HG02588 (cell line): ENCODE results near the gene SKIC2.
A peak's percentile ranks its signal among the peaks of the same experiment; 100 is the strongest.
"Not testable (repeated sequence)": the region's sequence is repeated elsewhere in the genome, so short reads cannot be mapped to it uniquely, and the experiment has no call there.

Experiments used
- ATAC-seq: cut with Tn5 transposase; IDR thresholded peaks from one replicate; pipeline ENCODE4 v1.9.1; 2021; ENCODE audit warnings: mild to moderate bottlenecking, moderate library complexity; ENCODE audit not compliant: unreplicated experiment

Gene SKIC2

DNA sequence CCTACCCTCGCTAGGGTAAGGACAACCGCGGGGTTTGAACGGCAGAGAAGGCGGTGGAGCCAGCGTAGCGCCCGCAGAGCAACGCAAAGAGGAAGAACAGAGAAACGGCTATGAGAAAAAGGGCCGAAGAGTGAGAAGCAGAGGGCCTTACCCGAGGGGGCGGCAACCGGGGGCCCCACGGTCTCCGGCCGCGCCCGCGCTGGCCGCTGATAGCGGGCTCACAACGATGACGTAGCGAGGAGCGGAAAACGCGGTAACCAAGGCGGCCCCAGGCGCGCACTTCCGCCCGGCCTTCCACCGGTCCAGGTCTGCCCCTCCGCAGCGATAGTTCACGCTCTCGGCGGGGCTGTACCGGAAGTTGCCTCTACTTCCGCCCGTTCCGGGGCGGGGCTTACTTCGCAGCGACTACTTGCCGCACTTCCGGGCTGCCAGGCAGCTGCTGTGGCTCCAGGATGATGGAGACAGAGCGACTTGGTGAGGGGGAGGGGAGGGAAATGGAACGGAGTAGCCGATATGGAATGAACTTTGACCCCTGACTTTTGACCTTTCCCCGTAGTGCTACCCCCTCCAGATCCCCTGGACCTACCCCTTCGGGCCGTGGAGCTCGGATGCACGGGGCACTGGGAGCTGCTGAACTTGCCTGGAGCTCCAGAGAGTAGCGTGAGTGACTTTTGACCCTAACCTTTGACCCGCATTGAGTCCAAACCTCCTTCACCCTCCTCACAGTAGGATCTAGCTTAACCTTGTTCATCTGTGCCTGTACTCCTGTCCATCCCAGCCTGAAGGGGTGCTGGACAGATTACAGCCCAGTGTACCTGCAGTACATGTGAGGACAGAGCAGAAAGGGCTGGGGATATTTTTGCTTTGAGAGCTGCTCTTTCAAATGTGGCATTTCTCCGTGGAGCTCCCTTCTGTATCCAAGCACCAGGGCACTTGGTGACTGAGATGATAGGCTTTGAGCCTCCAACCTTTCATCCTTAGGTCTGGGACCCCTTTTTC lies at the start of gene SKIC2, which contains the start of gene NELFE:
Gene SKIC2 (plus strand): TSS at position 435 of the 999 bp plus-strand sequence. CDS start 18 bp downstream, at position 453.
Gene NELFE (minus strand): TSS at position 231 of the 999 bp plus-strand sequence. CDS start 525 bp downstream, outside the sequence.
- peak; percentile 93 for ATAC-seq

DNA sequence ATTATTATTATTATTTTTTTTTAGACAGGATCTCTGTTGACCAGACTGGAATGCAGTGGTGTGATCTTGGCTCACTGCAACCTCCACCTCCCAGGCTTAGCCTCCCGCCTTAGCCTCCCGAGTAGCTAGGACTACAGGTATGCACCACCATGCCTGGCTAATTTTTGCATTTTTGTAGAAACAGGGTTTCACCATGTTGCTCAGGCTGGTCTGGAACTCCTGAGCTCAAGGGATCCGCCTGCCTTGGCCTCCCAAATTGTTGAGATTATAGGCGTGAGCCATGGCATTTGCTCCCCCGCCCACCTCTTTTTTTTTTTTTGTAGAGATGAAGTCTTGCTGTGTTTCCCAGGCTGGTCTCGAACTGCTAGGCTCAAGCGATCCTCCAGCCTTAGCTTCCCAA lies 49.7 kb upstream of the SKIC2 start:
- ATAC-seq = not testable (repeated sequence)

DNA sequence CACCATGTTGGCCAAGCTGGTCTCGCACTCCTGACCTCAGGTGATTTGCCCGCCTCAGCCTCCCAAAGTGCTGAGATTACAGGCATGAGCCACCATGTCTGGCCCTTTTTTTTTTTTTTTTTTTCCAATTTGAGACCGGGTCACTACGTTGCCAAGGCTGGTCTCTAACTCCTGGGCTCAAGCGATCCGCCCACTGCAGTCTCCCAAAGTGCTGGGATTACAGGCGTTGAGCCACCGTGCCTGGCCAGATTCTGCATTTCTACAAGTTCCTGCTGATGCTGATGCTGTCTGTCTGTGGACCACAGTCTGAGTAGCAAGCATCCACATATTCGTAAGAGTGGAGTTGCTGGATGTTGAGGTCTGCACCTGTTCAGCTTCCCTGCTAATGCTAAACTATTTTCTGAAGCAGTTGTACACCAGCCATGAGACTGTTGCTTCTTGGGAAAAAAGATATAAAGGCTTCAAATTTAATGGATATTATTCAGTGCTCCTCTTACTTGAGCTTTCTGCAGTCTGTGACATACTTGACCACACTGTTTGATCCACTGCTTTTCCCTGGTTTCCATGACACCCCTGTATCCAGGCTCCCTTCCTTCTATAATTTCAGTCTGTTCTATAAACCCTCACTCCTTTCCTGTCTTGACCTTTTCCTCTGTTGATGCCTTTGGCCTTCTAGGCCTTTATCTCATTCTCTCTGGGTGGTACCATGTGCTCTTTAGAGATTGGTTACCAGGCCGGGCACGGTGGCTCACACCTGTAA lies 47.0 kb upstream of the SKIC2 start:
- no peak for ATAC-seq

DNA sequence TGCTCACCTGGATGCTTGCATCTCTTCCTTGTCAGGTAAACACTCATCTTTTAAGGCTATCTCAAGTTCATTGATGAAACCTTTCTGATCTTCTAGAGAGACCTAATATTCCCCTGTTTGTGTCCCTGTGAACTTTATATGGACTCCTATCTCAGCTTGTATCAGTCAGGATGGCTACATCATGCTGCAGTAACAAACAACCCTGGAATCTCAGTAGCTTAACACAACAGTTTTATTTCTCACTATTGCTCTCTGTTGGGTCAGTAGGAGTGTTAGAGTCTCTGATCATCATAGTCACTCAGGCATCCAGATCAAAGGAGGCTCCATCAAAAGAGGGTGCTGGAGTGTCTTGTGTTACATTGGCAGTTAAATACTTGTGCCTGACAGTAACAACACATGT lies 43.6 kb upstream of the SKIC2 start:
- no peak for ATAC-seq

DNA sequence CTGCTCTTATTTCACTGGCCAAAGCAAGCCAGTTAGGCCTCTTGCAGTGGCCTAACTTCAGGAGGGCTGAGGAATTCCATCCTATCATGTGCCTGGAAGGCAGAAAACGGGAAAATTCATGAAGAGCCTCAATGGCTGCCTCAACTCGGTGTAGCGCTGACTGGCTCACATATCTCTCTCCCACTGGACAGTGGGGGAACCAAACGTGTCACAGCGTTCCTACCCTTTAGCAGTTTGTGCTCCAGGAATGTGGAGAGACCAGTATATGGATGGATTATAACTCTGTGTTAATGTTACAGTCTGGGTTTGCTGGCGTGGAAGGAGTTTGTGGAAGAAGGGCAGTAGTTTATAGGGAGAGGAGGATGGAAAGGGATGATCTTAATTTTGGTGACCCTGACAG lies 43.2 kb upstream of the SKIC2 start:
- no peak for ATAC-seq

DNA sequence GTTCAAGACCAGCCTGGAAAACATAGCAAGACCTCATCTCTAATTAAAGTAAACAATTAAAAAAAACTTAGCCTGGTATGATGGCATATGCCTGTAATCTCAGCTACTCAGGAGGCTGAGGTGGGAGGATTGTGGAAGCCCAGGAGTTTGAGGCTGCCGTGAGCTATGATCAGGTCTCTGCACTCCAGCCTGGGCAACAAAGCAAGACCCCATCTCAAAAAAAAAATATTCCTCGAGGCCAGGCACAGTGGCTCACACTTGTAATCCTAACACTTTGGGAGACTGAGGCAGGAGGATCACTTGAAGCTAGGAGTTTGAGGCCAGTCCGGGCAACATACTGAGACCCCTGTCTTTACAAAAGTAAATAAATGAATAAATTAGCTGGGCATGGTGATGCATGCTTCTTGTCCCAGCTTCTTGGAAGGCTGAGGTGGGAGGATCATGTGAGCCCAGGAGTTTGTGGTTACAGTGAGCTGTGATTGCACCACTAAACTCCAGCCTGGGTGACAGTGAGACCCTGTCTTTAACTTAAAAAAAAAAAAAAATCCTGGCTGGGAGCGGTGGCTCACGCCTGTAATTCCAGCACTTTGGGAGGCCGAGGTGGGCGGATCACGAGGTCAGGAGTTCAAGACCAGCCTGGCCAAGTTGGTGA lies 40.8 kb upstream of the SKIC2 start:
- no peak for ATAC-seq

DNA sequence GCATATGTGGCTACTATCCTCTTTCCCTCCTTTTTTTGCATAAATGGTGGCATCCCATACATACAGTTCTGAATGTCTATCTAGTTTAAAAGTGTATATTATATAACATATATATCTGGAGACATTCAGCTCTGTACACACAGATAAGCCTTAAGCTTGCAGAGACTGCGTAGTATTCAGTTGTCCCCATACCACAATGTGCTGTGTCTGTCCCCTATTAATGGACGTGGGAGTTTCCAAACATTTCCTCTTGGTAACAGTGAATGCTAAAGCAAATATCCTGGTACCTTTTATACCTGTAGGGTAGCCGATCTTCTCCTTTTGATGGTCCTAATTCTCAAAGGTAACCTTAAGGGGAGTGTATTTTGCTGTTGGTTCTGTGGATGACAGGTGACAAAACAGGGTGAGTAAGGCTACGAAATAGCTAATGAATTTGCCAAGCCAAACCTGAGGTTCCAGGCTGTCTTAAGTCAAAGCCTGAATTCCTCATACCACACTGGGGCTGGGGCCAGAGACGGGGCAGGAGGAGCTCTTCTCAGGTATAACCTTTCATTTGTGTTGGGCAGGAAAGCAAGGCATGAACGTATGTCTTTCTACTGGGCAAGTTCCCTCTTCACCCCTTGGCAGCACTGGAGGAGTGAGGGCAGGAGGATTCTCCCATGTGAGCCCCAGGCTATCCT lies 39.2 kb upstream of the SKIC2 start:
- ATAC-seq = no peak

DNA sequence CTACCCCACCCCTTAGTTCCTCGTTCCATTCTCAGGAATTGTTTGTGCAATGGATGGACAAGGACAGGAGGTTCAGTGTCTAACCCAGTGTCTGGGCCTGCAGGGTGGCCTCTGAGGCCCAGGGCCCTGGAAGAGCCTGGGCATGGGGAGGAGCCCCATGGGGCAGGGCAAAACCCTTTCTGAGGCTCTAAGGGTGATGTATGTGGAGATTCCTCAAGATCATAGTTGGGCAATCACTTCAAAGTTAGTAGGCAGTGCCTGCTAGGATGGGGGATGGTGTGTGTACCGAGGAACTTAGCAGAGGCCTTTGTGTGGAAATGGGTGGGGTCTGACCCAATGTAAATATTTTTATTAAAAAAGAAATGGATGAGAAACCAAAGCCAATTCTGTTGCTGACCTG lies 38.2 kb upstream of the SKIC2 start:
- ATAC-seq = no peak

DNA sequence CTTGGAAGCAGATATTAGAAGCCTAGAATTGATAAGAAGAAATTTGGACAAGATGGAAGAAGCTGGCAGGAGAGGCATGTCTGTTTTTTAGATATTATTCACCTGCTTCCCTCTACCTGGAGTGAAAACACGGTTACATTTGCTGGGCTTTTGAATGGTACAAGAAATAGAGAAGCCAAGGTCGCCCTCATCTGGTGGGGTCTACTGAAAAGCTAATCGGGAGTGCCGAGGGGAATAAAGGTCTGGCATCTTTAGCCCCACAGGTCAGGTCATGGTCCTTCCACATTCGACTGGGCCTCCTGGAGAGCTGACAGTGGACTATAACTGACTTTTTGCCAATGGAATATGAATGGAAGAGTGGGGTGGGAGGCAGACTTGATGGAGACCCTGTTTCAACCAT lies 36.0 kb upstream of the SKIC2 start:
- ATAC-seq = no peak

DNA sequence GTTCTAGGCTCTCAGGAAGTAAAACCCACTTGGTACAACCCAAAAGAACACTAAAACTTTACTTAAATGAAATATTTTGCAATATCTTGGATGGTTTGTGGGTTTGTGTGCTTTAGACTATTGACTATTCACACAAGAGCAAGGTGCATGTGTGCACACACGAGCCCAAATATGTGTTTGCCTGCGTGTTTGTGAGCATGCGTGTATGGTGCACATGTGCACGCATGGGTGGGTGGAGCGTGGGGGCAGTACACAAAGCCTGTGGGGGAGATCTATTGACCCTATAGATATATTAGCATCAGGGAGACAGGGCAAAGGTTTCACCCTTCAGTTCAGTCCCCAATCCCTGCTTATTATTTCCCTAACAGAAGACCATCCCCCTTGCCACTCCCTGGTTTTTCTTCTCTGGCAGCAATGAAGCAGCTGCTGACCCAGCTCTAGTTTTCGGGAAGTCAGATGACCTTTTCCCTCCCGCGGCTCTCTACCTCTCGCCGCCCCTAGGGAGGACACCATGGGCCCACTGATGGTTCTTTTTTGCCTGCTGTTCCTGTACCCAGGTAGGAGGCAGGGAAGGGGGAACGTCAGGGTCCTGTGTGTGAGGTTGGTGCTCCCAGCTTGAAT lies 31.6 kb upstream of the SKIC2 start, which contains the start of gene C2:
Gene C2 (plus strand): TSS at position 476 of the 621 bp plus-strand sequence. CDS start 36 bp downstream, at position 512.
- no peak for ATAC-seq

DNA sequence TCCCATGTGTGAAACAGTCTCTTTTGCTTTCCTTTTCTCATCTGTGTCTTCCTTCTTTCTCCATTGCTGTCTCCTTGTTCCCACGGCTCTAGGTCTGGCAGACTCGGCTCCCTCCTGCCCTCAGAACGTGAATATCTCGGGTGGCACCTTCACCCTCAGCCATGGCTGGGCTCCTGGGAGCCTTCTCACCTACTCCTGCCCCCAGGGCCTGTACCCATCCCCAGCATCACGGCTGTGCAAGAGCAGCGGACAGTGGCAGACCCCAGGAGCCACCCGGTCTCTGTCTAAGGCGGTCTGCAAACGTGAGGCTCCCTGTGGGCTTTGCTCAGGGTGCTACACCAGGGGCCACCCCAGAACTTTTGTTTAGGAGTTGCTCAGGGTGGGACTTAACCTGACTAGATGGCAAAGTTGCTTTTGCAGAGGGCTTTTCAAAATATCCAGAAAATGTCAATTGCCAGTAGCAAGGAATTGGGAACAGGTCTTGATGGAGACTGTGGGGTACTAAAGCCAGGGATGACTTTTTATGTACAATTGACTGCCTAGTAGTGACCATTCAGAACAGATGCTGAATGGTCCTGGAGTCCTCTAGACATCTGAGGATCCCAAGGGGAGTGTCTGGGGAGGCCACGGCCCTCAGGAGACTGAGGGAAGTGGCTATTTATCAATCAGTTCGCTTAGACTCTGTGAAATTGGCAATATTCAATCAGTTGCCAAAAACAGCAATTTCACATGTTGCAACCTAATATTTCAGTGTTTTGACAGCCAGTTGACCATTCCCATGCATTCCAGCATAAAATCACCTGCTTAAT lies 30.9 kb upstream of the SKIC2 start:
- ATAC-seq = no peak

DNA sequence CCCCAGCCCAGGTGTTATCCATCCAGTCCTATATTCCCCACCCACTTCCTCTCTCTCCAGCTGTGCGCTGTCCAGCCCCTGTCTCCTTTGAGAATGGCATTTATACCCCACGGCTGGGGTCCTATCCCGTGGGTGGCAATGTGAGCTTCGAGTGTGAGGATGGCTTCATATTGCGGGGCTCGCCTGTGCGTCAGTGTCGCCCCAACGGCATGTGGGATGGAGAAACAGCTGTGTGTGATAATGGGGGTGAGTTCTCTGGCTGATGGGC lies 30.4 kb upstream of the SKIC2 start:
- no peak for ATAC-seq

DNA sequence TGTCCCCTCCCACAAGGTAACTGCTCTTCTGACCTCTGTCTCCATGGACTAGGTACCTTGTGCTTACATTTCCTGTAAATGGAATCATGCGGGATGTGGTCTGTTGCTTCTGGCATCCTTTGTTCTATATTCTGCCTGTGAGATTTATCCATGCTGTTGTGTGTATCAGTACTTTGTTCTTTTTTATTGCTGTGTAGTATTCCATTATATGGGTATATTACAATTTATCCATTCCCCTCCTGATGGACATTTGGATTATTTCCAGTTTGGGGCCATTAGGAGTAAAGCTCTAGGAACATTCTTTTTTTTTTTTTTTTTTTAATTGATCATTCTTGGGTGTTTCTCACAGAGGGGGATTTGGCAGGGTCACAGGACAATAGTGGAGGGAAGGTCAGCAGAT lies 28.0 kb upstream of the SKIC2 start:
- no peak for ATAC-seq

DNA sequence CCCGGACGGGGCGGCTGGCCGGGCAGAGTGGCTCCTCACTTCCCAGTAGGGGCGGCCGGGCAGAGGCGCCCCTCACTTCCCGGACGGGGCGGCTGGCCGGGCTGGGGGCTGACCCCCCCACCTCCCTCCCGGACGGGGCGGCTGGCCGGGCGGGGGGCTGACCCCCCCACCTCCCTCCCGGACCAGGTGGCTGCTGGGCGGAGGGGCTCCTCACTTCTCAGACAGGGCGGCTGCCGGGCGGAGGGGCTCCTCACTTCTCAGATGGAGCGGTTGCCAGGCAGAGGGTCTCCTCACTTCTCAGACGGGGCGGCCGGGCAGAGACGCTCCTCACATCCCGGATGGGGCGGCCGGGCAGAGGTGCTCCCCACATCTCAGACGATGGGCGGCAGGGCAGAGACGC lies 26.8 kb upstream of the SKIC2 start:
- not testable (repeated sequence) for ATAC-seq

DNA sequence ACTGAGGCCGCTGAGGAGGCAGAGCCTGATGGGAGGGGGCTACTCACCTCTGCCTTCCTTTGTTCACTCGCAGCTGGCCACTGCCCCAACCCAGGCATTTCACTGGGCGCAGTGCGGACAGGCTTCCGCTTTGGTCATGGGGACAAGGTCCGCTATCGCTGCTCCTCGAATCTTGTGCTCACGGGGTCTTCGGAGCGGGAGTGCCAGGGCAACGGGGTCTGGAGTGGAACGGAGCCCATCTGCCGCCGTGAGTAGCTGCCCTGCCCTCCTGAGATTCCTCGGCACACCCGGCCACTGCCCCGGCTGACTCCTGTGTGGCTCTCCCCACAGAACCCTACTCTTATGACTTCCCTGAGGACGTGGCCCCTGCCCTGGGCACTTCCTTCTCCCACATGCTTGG lies 25.4 kb upstream of the SKIC2 start:
- no peak for ATAC-seq

DNA sequence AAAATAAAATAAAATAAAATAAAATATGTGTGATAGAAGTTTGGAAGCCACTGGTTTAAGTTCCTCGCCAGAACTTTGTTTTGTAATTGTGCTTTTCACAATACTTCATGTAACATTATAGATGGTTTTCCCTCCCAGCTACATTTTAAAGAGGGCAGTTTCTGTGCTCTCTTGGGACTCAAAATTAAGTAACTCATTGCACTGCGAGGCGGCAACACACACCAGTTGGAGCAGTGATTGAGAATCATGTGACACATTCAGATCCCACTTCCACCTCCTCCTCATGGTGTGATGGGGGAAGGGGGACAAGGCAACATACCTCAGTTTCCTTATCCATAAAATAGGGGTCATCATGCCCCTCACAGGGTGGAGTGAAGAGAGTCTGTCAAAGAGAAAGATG lies 24.0 kb upstream of the SKIC2 start:
- no peak for ATAC-seq

DNA sequence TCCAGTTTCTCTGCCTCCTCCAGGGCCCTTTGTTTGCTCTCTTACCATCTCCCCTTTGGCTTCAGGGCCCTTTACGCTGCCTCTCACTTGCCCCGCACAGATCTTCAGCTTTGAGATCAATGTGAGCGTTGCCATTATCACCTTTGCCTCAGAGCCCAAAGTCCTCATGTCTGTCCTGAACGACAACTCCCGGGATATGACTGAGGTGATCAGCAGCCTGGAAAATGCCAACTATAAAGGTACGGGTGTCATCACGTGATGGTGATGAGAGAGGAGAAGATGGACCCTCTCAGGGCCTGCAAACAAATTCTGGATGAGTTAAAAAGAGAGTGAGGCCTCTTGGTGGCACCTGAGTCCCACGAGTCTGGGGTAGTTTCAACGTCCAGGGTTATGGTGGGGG lies 23.2 kb upstream of the SKIC2 start:
- no peak for ATAC-seq

DNA sequence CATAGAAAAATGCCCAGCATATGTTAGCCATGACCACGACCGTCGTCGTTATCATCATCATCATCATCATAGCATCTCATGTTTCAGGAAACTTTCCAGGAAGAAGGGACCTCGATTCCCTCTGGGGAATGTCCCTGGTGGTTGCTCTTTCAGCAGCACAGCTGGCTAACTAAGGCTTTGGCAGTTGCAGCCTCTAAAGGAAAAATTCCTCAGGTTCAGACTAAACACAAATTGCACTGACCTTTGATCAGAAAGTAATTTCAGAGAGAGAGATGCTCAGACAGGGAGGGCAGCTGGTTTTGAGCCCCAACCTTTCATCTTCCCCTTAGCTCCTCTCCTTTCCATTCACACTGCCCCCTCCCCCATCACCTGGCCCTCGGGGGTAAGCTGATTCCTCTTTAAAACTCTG lies 18.7 kb upstream of the SKIC2 start:
- ATAC-seq = no peak

DNA sequence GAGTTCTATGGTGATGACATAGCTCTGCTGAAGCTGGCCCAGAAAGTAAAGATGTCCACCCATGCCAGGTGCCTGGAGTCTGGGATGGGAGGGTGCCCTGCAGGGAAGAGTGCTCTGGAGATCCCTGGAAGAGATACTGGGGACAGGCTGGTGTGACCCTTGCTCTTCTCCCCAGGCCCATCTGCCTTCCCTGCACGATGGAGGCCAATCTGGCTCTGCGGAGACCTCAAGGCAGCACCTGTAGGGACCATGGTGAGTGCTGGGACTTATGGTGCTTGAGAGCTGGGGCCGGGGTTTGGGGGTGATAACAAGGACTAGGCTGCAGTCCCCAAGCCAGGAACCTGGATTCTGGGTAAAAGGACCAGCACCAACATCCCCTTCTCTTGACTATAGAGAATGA lies 15.2 kb upstream of the SKIC2 start:
- ATAC-seq = no peak

DNA sequence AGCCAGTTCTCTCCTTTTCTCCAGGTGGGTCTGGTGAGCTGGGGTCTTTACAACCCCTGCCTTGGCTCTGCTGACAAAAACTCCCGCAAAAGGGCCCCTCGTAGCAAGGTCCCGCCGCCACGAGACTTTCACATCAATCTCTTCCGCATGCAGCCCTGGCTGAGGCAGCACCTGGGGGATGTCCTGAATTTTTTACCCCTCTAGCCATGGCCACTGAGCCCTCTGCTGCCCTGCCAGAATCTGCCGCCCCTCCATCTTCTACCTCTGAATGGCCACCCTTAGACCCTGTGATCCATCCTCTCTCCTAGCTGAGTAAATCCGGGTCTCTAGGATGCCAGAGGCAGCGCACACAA lies 13.8 kb upstream of the SKIC2 start:
- ATAC-seq = no peak
